Measurements from ENCODE around the gene HES3.
A peak's percentile ranks its signal among the peaks of the same experiment; 100 is the strongest.

Gene HES3

GRCh38 chr1:6244401-6245049, 546 bp downstream of the HES3 start:
- CTCF ChIA-PET = interaction anchor here (0.5 to 9.6 kb wide), 18 partner anchors 9 to 201 kb away, joined by 3 to 272 read pairs (median 6); partner anchors contain the start of genes GPR153, ICMT and RNF207
- POLR2A ChIA-PET = interaction anchor here (0.7 kb wide), 1 partner anchor 573 kb away, joined by 3 read pairs; no protein-coding TSS in a partner anchor
- TF ChIP-seq CTCF (IDR thresholded peaks at IDR 0.05; ENCODE audit: control extremely low read depth, extremely low read depth, low read depth, missing control alignments) = no peak
- no peak for DNase-seq (ENCODE audit: extremely low spot score)

GRCh38 chr1:6245086-6245868, 1.3 kb downstream of the HES3 start:
- CTCF ChIA-PET = interaction anchor here (0.5 to 9.6 kb wide), 32 partner anchors 7 to 202 kb away, joined by 3 to 272 read pairs (median 6); partner anchors contain the start of genes GPR153, ICMT and RNF207
- peak; percentile 90 for DNase-seq (ENCODE audit: extremely low spot score)
- POLR2A ChIA-PET = interaction anchor here (0.6 kb wide), 1 partner anchor 134 kb away, joined by 6 read pairs; no protein-coding TSS in a partner anchor
- peak; percentile 83 for TF ChIP-seq CTCF (IDR thresholded peaks at IDR 0.05; ENCODE audit: control extremely low read depth, extremely low read depth, low read depth, missing control alignments)

- CTCF ChIA-PET = interaction anchor here (0.7 to 9.6 kb wide), 43 partner anchors 7 to 330 kb away, joined by 3 to 272 read pairs (median 6); partner anchors contain the start of genes ESPN, GPR153 and ICMT
Observed at GRCh38 chr1:6245869-6246496, 2.0 kb downstream of the HES3 start.

GRCh38 chr1:6246497-6247467, 2.8 kb downstream of the HES3 start:
- TF ChIP-seq CTCF (IDR thresholded peaks at IDR 0.05; ENCODE audit: control extremely low read depth, extremely low read depth, low read depth, missing control alignments) = peak; percentile 91
- peak; percentile 88 for DNase-seq (ENCODE audit: extremely low spot score)
- POLR2A ChIA-PET = interaction anchor here (0.5 kb wide), 1 partner anchor 196 kb away, joined by 5 read pairs; no protein-coding TSS in a partner anchor
- CTCF ChIA-PET = interaction anchor here (0.7 to 9.6 kb wide), 51 partner anchors 8 to 330 kb away, joined by 3 to 272 read pairs (median 4); partner anchors contain the start of genes ESPN, GPR153 and ICMT

More at GRCh38 chr1:6245869-6246496, 2.0 kb downstream of the HES3 start:
- DNase-seq (ENCODE audit: extremely low spot score) = peak; percentile 65
- TF ChIP-seq CTCF (IDR thresholded peaks at IDR 0.05; ENCODE audit: control extremely low read depth, extremely low read depth, low read depth, missing control alignments) = no peak
- POLR2A ChIA-PET = no interaction called here

GRCh38 chr1:6247651-6248050, 3.7 kb downstream of the HES3 start:
- TF ChIP-seq CTCF (IDR thresholded peaks at IDR 0.05; ENCODE audit: control extremely low read depth, extremely low read depth, low read depth, missing control alignments) = no peak
- ChIA-PET POLR2A (interaction anchor here (0.5 to 1.5 kb wide), 3 partner anchors 11 to 276 kb away, joined by 3 to 5 read pairs (median 5); no protein-coding TSS in a partner anchor), CTCF (interaction anchor here (0.8 to 9.6 kb wide), 28 partner anchors 9 to 220 kb away, joined by 3 to 272 read pairs (median 6); partner anchors contain the start of genes ESPN, GPR153 and ICMT)
- DNase-seq (ENCODE audit: extremely low spot score) = no peak

Measured in GM10248 (cell line).